Measurements from ENCODE around the gene LHB. TPM values are rescaled to one million over a fixed set of nuclear protein-coding genes. Genes with fewer than 3 reads are reported as not detected.

LHB gene
- total and polyA plus RNA-seq, 2 donors (not counting 3 experiments of a cell fraction or from before 2014, with no cell fraction given) = 1.3 TPM; not detected in 1

- H3K27me3 ChIP-seq (ENCODE audit: control insufficient read depth in 2 of 2, insufficient read depth in 2 of 2, low read length in 2 of 2) = no peaks in the 10 kb centered on the region
- H3K9me1 ChIP-seq (replicated peaks; ENCODE audit: control insufficient read depth, extremely low read depth, insufficient read depth, low read length) = no peaks in the 10 kb centered on the region
- H3K9ac ChIP-seq (replicated peaks; ENCODE audit: extremely low read depth, insufficient read depth, low read length) = no peak overlapping the region
- H3K4me3 ChIP-seq (replicated peaks in 1 of 3; ENCODE audit: insufficient read depth in 1 of 3, low read depth in 1 of 3, low read length in 3 of 3) = no peak overlapping the region
- H3K4me1 ChIP-seq (ENCODE audit: control insufficient read depth, extremely low read depth, insufficient read depth, low read length) = no peaks in the 10 kb centered on the region
- no peaks in the 10 kb centered on the region for H3K9me3 ChIP-seq (replicated peaks; ENCODE audit: control insufficient read depth, insufficient read depth, low read length)
- no peak overlapping the region for H3K27ac ChIP-seq (ENCODE audit: insufficient read depth, low read depth, low read length)
- no peaks in the 10 kb centered on the region for H3K79me2 ChIP-seq (ENCODE audit: control insufficient read depth, insufficient read depth, low read length)
- DNase-seq (ENCODE audit: low read depth, low spot score) = no peak
- H2AFZ ChIP-seq (ENCODE audit: low read depth, low read length) = no peak overlapping the region
- POLR2A ChIA-PET = no interaction called here
- TF ChIP-seq CTCF (IDR thresholded peaks at IDR 0.05; ENCODE audit: extremely low read depth in 1 of 2, insufficient read depth in 1 of 2, low read depth in 1 of 2, low read length in 2 of 2) = no peak
- no peak for TF ChIP-seq JUN (IDR thresholded peaks at IDR 0.05; ENCODE audit: borderline replicate concordance, insufficient read depth, insufficient read length, low read depth)
- TF ChIP-seq EZH2 (IDR thresholded peaks at IDR 0.05; ENCODE audit: borderline replicate concordance, low read depth, low read length, severe bottlenecking) = no peak
- no peak for TF ChIP-seq GATA2 (IDR thresholded peaks at IDR 0.05; ENCODE audit: insufficient read depth, insufficient read length, low read depth, low read length)
- no peak for TF ChIP-seq MYC (IDR thresholded peaks at IDR 0.05; ENCODE audit: low read depth, low read length)
- no peak for TF ChIP-seq POLR2A (IDR thresholded peaks at IDR 0.05; ENCODE audit: low read depth, low read length)
- TF ChIP-seq MAX (IDR thresholded peaks at IDR 0.05; ENCODE audit: insufficient read depth, insufficient read length) = no peak
- no peak overlapping the region for H3K4me2 ChIP-seq (ENCODE audit: insufficient read depth, low read length)
- CTCF ChIA-PET = no interaction called here
- dilution Hi-C loops (cut with MboI; ENCODE audit: extremely low pct_ligation_motif_present, low sequenced_read_pairs) (no loop called here), intact Hi-C loops (cut with micrococcal nuclease) (no loop called here)
- H4K20me1 ChIP-seq (replicated peaks; ENCODE audit: control insufficient read depth, extremely low read depth, insufficient read depth, low read length) = no peaks in the 10 kb centered on the region
- H3K36me3 ChIP-seq (ENCODE audit: control insufficient read depth in 2 of 2, extremely low read depth in 1 of 2, insufficient read depth in 2 of 2, low read length in 2 of 2) = peaks cover 8 to 37% of the 10 kb centered on the region in 2 experiments
- FAIRE-seq = no peak
- no TSS peak for BruUV-seq (replicated peaks)
Measured at GRCh38 chr19:49006905-49007304, 10.0 kb downstream of the LHB start.
